ENCODE results near the gene RAB9A.
A peak's percentile ranks its signal among the peaks of the same experiment; 100 is the strongest.
"Not testable (repeated sequence)": the region's sequence is repeated elsewhere in the genome, so short reads cannot be mapped to it uniquely, and the experiment has no call there.

The RAB9A gene

DNA sequence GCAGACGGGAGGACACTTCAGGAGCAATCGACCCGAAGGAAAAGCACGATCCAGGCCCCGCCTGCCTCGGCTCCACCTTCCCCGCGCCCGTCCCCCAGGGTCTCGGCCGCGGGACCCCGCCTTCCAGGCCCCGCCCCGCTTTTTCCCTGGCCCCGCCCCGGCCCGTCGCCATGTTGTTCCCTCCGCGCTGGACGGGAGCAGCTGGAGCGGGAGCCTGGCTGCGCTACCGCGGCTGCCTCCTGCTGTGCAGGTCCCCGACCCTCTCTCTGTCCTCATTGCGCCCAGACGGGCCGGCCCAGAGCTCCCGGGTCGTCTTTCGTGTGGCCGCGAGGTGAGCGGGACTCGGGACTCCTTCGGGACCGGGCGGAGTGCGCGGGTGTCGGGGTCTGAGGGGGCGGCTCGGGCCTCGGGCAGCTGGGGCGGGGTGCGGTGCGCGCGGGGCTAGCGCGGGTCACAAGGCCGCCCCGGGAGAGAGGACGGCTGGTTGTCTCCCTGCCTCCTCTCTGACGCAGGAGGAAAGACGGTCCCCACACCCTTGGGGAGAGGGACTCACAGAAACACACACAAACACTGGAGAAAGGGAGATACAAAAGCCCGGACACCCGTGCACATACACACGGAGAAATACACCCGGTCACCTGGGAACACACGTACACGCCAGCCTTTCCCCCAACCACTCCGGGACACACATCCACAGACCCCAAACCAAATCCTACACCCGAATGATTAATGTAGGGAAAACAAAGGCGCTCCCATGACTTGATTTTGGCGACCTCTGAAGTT, at the start of gene RAB9A:
Gene RAB9A (plus strand): TSS at position 171 of the 783 bp plus-strand sequence. CDS start 19,619 bp downstream, outside the sequence.
- Histone ChIP-seq H3K9me3 (ENCODE audit: control insufficient read depth, low read length) (no peaks in the 10 kb centered on the region), H3K9ac (peak within 1 kb of the TSS; percentile 69), H3K79me2 (peaks cover 22% of the 10 kb centered on the region), H3K4me1 (no peaks in the 10 kb centered on the region), H2AFZ (peak within 1 kb of the TSS; percentile 76), H3K36me3 (ENCODE audit: control insufficient read depth, insufficient read depth, low read length) (no peaks in the 10 kb centered on the region), H3K4me2 (ENCODE audit: low read length) (peak within 1 kb of the TSS; percentile 80), H3K27ac (peak within 1 kb of the TSS; percentile 95), H3K4me3 (ENCODE audit: low read depth, low read length) (peak within 1 kb of the TSS; percentile 91), H3K27me3 (ENCODE audit: control insufficient read depth, insufficient read depth, low read length) (no peaks in the 10 kb centered on the region)
- no peak for TF ChIP-seq CTCF (IDR thresholded peaks at IDR 0.05)

DNA sequence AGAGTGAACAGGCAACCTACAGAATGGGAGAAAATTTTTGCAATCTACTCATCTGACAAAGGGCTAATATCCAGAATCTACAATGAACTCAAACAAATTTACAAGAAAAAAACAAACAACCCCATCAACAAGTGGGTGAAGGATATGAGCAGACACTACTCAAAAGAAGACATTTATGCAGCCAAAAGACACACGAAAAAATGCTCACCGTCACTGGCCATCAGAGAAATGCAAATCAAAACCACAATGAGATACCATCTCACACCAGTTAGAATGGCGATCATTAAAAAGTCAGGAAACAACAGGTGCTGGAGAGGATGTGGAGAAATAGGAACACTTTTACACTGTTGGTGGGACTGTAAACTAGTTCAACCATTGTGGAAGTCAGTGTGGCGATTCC, 47.2 kb upstream of the RAB9A start:
- H3K79me2 ChIP-seq; H3K4me3 ChIP-seq (ENCODE audit: low read depth, low read length); H3K9me3 ChIP-seq (ENCODE audit: control insufficient read depth, low read length); H2AFZ ChIP-seq; H3K4me1 ChIP-seq; H3K27ac ChIP-seq; H3K27me3 ChIP-seq (ENCODE audit: control insufficient read depth, insufficient read depth, low read length); H3K36me3 ChIP-seq (ENCODE audit: control insufficient read depth, insufficient read depth, low read length); H3K9ac ChIP-seq; H3K4me2 ChIP-seq (ENCODE audit: low read length): not testable (repeated sequence)

DNA sequence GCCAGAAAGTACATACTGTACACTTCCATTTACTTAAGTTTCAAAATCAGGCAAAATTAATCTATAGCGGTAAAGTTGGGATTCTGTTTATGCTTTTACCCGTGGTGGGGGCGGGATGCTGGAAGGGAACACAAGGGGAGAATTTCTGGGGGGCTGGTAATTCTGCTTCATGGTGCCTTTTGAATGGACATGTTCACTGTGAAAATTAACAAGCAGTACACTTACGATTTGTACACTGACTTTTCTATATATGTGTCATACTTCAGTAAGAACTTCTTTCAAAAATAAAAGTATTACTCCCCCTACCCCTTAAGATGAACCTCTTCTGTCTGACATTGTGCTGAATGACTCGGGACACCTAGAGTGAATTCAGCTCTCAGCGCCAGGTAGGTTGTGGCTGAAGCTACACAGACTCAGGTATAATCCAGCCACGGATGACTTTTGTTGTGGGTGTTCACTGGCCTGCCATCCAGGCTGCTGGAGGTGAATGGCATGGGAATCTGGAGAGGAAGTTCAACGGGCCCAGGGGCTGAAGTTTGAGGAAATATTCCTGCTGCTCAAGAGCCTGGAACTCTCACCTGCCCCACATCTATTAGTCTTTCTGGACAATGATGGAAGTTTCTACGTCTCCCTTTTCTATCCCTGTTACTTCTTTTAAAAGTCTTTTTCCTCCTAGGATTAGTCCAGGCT, 43.3 kb upstream of the RAB9A start:
- Histone ChIP-seq H3K4me1 (no peaks in the 10 kb centered on the region), H3K27me3 (ENCODE audit: control insufficient read depth, insufficient read depth, low read length) (no peaks in the 10 kb centered on the region), H3K4me3 (ENCODE audit: low read depth, low read length) (no peak overlapping the region), H3K27ac (no peak overlapping the region), H3K9ac (no peak overlapping the region), H3K36me3 (ENCODE audit: control insufficient read depth, insufficient read depth, low read length) (no peaks in the 10 kb centered on the region), H3K4me2 (ENCODE audit: low read length) (no peak overlapping the region), H2AFZ (no peak overlapping the region), H3K9me3 (ENCODE audit: control insufficient read depth, low read length) (no peaks in the 10 kb centered on the region), H3K79me2 (no peaks in the 10 kb centered on the region)
- TF ChIP-seq CTCF (IDR thresholded peaks at IDR 0.05) = no peak

- no peak overlapping the region for H3K4me2 ChIP-seq (ENCODE audit: low read length)
- no peaks in the 10 kb centered on the region for H3K36me3 ChIP-seq (ENCODE audit: control insufficient read depth, insufficient read depth, low read length)
- H3K27me3 ChIP-seq (ENCODE audit: control insufficient read depth, insufficient read depth, low read length) = no peaks in the 10 kb centered on the region
- no peak overlapping the region for H3K4me3 ChIP-seq (ENCODE audit: low read depth, low read length)
- no peak overlapping the region for H3K9ac ChIP-seq
- TF ChIP-seq CTCF (IDR thresholded peaks at IDR 0.05) = peak; percentile 36
- H3K9me3 ChIP-seq (ENCODE audit: control insufficient read depth, low read length) = no peaks in the 10 kb centered on the region
- H2AFZ ChIP-seq = no peak overlapping the region
- no peak overlapping the region for H3K27ac ChIP-seq
- H3K79me2 ChIP-seq = no peaks in the 10 kb centered on the region
- H3K4me1 ChIP-seq = no peaks in the 10 kb centered on the region
These were observed 42.8 kb upstream of the RAB9A start for GRCh38 chrX:13646154-13646549.

- no peak overlapping the region for H2AFZ ChIP-seq
- H3K9me3 ChIP-seq (ENCODE audit: control insufficient read depth, low read length) = no peaks in the 10 kb centered on the region
- no peaks in the 10 kb centered on the region for H3K27me3 ChIP-seq (ENCODE audit: control insufficient read depth, insufficient read depth, low read length)
- H3K4me1 ChIP-seq = no peaks in the 10 kb centered on the region
- no peak overlapping the region for H3K4me2 ChIP-seq (ENCODE audit: low read length)
- no peaks in the 10 kb centered on the region for H3K79me2 ChIP-seq
- H3K4me3 ChIP-seq (ENCODE audit: low read depth, low read length) = no peak overlapping the region
- no peaks in the 10 kb centered on the region for H3K36me3 ChIP-seq (ENCODE audit: control insufficient read depth, insufficient read depth, low read length)
- H3K27ac ChIP-seq = no peak overlapping the region
- no peak overlapping the region for H3K9ac ChIP-seq
- no peak for TF ChIP-seq CTCF (IDR thresholded peaks at IDR 0.05)
These were observed 41.2 kb upstream of the RAB9A start for GRCh38 chrX:13647709-13648212.

DNA sequence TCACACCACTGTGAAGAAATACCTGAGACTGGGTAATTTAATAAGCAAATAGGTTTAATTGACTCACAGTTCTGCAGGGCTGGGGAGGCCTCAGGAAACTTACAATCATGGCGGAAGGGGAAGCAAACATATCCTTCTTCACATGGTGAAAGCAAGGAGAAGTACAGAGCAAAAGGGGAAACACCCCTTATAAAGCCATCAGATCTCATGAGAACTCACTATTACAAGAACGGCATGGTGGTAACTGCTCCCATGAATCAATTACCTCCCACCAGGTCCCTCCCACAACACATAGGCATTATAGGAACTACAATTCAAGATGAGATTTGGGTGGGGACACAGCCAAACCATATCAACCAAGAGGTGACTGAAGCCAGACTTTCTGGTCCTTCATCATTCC, 40.6 kb upstream of the RAB9A start:
- H3K4me1 ChIP-seq; H3K9me3 ChIP-seq (ENCODE audit: control insufficient read depth, low read length): not testable (repeated sequence)

More for the DNA sequence above, 40.6 kb upstream of the RAB9A start:
- not testable (repeated sequence) for H3K27ac ChIP-seq; H3K9ac ChIP-seq; H3K4me3 ChIP-seq (ENCODE audit: low read depth, low read length); H3K4me2 ChIP-seq (ENCODE audit: low read length); H3K79me2 ChIP-seq; H2AFZ ChIP-seq; H3K36me3 ChIP-seq (ENCODE audit: control insufficient read depth, insufficient read depth, low read length); H3K27me3 ChIP-seq (ENCODE audit: control insufficient read depth, insufficient read depth, low read length)

Data from parathyroid adenoma (tissue), 2 donors.